DOHH2 (cell line): ENCODE data around the gene SST.

Experiments used
- EZH2phosphoT487 ChIP-seq: fragments of 200-600 bp; sonication (generic); IDR thresholded peaks from 2 replicates; pipeline ENCODE4 v1.6.1; 2017; ENCODE audit warnings: borderline replicate concordance, mild to moderate bottlenecking, antibody characterized with exemption, low read length, moderate library complexity, mixed read lengths
- TF ChIP-seq, protein P1 (sequence below): fragments of 200-600 bp; sonication (generic); IDR thresholded peaks from one replicate; pipeline ENCODE4 v1.5.1; 2014; ENCODE audit warnings: antibody characterized with exemption, mild to moderate bottlenecking, low read depth, low read length; ENCODE audit not compliant: poor library complexity, severe bottlenecking

DNA sequence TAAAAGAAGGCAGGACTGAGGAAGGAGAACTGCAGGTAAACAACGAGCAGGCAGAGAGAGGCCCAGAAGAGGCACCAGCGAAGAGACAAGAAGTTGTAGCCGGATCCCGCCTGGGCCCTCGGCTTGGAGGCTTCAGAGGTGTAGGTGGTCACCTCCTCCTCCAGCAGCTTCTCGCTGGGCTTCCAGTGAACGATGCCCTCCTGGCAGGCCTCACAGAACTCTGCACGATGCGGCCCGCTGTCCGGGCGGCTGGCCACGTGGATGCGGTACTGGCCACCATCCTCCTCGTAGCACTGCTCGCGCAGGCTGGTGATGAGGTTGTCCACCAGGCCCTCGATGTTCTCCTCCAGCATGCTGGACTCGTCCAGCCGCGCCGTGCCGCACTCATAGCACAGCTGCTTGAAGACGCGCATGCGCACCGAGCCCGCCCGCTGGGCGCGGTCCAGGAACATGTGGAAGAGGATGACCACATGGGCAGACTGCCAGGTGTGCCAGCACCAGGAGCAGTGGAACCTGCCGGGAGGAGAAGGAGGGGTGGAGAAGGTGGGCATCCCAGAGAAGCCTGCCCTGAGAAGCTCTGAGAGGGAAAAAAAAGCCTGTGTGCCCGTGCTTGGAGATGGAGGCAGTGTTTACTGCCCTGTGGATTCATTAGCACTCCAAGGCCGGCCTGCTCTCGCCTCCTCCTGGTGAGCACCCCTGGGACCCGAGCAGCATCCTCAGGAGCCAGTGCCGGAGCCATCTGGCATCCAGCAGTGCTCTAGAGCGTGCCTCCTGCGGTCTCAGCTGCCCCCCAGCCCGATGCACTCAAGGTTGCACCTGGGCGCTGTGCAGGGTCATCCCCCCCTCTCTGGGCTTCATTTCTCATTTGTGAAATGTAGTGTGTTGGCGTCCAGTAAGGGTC lies 28.6 kb upstream of the SST start:
- TF ChIP-seq, protein P1, sequence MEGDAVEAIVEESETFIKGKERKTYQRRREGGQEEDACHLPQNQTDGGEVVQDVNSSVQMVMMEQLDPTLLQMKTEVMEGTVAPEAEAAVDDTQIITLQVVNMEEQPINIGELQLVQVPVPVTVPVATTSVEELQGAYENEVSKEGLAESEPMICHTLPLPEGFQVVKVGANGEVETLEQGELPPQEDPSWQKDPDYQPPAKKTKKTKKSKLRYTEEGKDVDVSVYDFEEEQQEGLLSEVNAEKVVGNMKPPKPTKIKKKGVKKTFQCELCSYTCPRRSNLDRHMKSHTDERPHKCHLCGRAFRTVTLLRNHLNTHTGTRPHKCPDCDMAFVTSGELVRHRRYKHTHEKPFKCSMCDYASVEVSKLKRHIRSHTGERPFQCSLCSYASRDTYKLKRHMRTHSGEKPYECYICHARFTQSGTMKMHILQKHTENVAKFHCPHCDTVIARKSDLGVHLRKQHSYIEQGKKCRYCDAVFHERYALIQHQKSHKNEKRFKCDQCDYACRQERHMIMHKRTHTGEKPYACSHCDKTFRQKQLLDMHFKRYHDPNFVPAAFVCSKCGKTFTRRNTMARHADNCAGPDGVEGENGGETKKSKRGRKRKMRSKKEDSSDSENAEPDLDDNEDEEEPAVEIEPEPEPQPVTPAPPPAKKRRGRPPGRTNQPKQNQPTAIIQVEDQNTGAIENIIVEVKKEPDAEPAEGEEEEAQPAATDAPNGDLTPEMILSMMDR = no peak
- no peak for TF ChIP-seq EZH2phosphoT487
